ENCODE results near the gene CPN1.

DNA sequence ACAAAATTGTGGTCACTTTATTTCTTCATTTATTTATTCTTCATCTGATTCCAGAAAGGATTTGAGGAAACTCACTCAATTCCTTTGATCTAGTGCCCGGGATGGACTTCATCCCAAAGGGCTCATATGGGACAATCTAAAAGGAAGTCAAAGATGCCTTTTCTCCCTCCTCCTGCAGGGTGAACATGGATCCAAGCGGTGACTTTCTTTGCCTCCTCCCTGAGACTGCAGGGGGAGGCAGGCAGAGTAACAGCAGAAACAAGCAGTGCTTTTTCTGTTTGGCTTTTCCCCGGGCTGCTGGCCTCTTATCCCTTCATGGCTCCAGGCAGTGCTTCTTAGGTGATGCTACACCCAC is 61.9 kb downstream of the CPN1 start:
- TF ChIP-seq, protein P1, sequence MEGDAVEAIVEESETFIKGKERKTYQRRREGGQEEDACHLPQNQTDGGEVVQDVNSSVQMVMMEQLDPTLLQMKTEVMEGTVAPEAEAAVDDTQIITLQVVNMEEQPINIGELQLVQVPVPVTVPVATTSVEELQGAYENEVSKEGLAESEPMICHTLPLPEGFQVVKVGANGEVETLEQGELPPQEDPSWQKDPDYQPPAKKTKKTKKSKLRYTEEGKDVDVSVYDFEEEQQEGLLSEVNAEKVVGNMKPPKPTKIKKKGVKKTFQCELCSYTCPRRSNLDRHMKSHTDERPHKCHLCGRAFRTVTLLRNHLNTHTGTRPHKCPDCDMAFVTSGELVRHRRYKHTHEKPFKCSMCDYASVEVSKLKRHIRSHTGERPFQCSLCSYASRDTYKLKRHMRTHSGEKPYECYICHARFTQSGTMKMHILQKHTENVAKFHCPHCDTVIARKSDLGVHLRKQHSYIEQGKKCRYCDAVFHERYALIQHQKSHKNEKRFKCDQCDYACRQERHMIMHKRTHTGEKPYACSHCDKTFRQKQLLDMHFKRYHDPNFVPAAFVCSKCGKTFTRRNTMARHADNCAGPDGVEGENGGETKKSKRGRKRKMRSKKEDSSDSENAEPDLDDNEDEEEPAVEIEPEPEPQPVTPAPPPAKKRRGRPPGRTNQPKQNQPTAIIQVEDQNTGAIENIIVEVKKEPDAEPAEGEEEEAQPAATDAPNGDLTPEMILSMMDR (IDR thresholded peaks at IDR 0.05), result no peak
- TF ChIP-seq EP300 (IDR thresholded peaks at IDR 0.05), result no peak

Data from stomach (tissue), 4 donors.